Measurements from ENCODE around the gene UBL7. TPM values are rescaled to one million over a fixed set of nuclear protein-coding genes. Genes with fewer than 3 reads are reported as not detected.
A peak's percentile ranks its signal among the peaks of the same experiment; 100 is the strongest.

Gene UBL7
- total and polyA plus RNA-seq, 10 of the 15 experiments (the other 5 are each of a cell fraction or from before 2014, with no cell fraction given): 25.9 to 145 (median 90.1) TPM

- no peak for TF ChIP-seq ETV6 (conservative IDR thresholded peaks at IDR 0.05 in 1 of 2, IDR thresholded peaks at IDR 0.05 in 1 of 2; ENCODE audit: borderline replicate concordance in 1 of 2, low read depth in 1 of 2)
- TF ChIP-seq DPF2 (IDR thresholded peaks at IDR 0.05): no peak
Observed at GRCh38 chr15:74429781-74430400, 31.1 kb downstream of the UBL7 start (continued).

DNA sequence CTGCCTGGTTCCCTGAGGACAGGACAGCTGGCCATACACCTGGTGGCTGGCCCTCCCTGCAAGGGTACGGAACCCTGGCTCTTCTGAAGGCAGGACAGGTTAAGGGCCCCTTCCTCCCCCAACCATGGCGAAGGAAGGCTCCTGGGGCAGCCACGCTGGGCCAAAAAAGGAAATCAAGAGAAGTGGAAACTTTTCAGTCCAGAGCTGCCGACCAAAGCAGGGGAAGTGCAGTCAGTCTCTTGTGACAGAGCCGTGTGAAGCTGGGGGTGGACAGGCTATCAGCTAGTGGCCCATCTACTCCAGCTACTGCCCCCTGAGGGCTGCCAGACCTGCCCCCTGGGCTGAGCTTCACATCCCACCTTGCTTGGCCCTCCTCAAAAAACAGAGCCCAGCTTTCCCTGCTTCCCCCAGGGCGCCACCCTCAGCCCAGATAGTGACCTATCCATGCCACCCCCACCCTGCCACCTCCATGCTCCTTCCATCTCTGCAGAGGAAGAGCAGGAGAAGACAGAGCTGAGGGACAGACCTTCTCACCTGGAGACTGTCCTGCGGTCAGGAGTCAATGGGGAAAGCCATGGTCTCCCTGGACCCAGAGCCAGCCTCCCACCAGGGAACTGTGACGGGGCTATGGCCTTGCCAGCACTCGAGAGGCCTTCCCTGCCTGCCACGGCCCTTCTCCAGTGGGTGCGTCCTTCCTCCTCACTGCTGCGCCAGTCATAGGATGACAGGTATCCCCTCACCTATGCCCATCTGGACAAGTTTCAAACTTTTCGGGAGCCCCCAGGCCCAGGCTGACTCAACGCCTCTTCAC, 31.8 kb downstream of the UBL7 start:
- H3K9ac ChIP-seq (ENCODE audit: control insufficient read depth, insufficient read depth, low read length): peak overlapping the region; percentile 76
- SMC1A ChIA-PET (ENCODE audit: uncharacterized antibody, unreplicated experiment): interaction anchor here (0.9 to 25.4 kb wide), 6 partner anchors 9 to 48 kb away, joined by 3 to 544 read pairs (median 34); no protein-coding TSS in a partner anchor
- under 1% methylated on average over 14 of the region's 14 CpGs for WGBS (ENCODE audit: insufficient coverage, insufficient replicate concordance, low lambda C conversion rate, missing lambda C conversion rate)
- TF ChIP-seq SPI1 (IDR thresholded peaks at IDR 0.05; ENCODE audit: borderline replicate concordance, insufficient read depth, low read depth, low read length) (peak; percentile 44), POLR2A (IDR thresholded peaks at IDR 0.05; ENCODE audit: low read depth, low read length) (no peak; the same call in 1 of the 2 replicates), CHD2 (IDR thresholded peaks at IDR 0.05; ENCODE audit: borderline replicate concordance, low read depth, low read length) (no peak), SRF (IDR thresholded peaks at IDR 0.05; ENCODE audit: low read depth in 2 of 2, low read length in 2 of 2) (peak in 1 of 2 experiments; percentile 51; a peak in 1 of 4 replicates), SKIL (IDR thresholded peaks at IDR 0.05; ENCODE audit: low read depth, poor library complexity, severe bottlenecking) (no peak), CTCF (IDR thresholded peaks at IDR 0.05 in 2 of 3, conservative IDR thresholded peaks at IDR 0.05 in 1 of 3; ENCODE audit: control insufficient read depth in 2 of 3, extremely low read depth in 1 of 3, insufficient read depth in 1 of 3, low read depth in 3 of 3, low read length in 3 of 3) (peak in 2 of 3 experiments; percentile 8 to 10; a peak in 1 of 6 replicates), EGR1 (IDR thresholded peaks at IDR 0.05; ENCODE audit: borderline replicate concordance in 1 of 2, low read depth in 2 of 2, low read length in 2 of 2) (0 out of 3 replicates have a peak, but pooled peaks of 1 of the 2 experiments have one; percentile 8)
- TF ChIP-seq, protein P1, sequence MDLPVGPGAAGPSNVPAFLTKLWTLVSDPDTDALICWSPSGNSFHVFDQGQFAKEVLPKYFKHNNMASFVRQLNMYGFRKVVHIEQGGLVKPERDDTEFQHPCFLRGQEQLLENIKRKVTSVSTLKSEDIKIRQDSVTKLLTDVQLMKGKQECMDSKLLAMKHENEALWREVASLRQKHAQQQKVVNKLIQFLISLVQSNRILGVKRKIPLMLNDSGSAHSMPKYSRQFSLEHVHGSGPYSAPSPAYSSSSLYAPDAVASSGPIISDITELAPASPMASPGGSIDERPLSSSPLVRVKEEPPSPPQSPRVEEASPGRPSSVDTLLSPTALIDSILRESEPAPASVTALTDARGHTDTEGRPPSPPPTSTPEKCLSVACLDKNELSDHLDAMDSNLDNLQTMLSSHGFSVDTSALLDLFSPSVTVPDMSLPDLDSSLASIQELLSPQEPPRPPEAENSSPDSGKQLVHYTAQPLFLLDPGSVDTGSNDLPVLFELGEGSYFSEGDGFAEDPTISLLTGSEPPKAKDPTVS (IDR thresholded peaks at IDR 0.05; ENCODE audit: low read depth, low read length): no peak

More for the DNA sequence above, 31.8 kb downstream of the UBL7 start:
- no peak for FAIRE-seq
- Histone ChIP-seq H3K27ac (ENCODE audit: control insufficient read depth, insufficient read depth) (peak overlapping the region; percentile 84), H3K79me2 (ENCODE audit: control insufficient read depth, insufficient read depth, low read length) (peaks cover 100% of the 10 kb centered on the region), H3K4me1 (ENCODE audit: control insufficient read depth, insufficient read depth, low read length) (peaks cover 53% of the 10 kb centered on the region), H3K27me3 (replicated peaks in 1 of 2; ENCODE audit: control insufficient read depth in 2 of 2, insufficient read depth in 2 of 2, low read length in 1 of 2) (no peaks in the 10 kb centered on the region), H3K36me3 (ENCODE audit: control insufficient read depth in 2 of 2, insufficient read depth in 2 of 2, low read length in 1 of 2) (peaks cover 13 to 16% of the 10 kb centered on the region in 2 experiments; a peak in 3 of 4 replicates), H3K4me3 (peak overlapping the region; percentile 98), H3K4me2 (ENCODE audit: control insufficient read depth, insufficient read depth) (peak overlapping the region; percentile 97), H3K9me3 (replicated peaks; ENCODE audit: control insufficient read depth, insufficient read depth, low read length) (no peaks in the 10 kb centered on the region), H2AFZ (ENCODE audit: control insufficient read depth, low read depth, low read length) (no peak overlapping the region), H4K20me1 (ENCODE audit: control insufficient read depth, insufficient read depth) (peaks cover 24% of the 10 kb centered on the region)
- BruUV-seq (replicated peaks): no TSS peak
- CTCF ChIA-PET: interaction anchor here (1.1 to 22.3 kb wide), 8 partner anchors 9 to 359 kb away, joined by 3 to 655 read pairs (median 7); partner anchors contain the start of genes CYP11A1 and UBL7
- in situ Hi-C loops (cut with MboI): no loop called here
- peak; percentile 0; the same call in 1 of the 3 replicates for ATAC-seq
- RAD21 ChIA-PET (ENCODE audit: unreplicated experiment): interaction anchor here (0.8 to 24.4 kb wide), 6 partner anchors 9 to 54 kb away, joined by 3 to 496 read pairs (median 18); no protein-coding TSS in a partner anchor
- POLR2A ChIA-PET: interaction anchor here (0.6 to 16.6 kb wide), 11 partner anchors 9 to 359 kb away, joined by 3 to 325 read pairs (median 4); no protein-coding TSS in a partner anchor
- intact Hi-C loops (cut with micrococcal nuclease; ENCODE audit: unreplicated experiment): loop anchor here (2.0 kb wide), 1 partner anchor 24 kb away; no protein-coding TSS in a partner anchor
- no peak for DNase-seq (ENCODE audit: low read depth, low spot score)

All from GM12878 (cell line).